Neural progenitor cell (in vitro differentiated cells): Measurements from ENCODE around the gene DHRS11.

Experiments used
- CTCF ChIP-seq: fragments of 200-600 bp; sonication (generic); IDR thresholded peaks from 2 replicates; pipeline ENCODE4 v1.5.1; 2017; ENCODE audit warnings: antibody characterized with exemption, mild to moderate bottlenecking
- EZH2 ChIP-seq: fragments of 200-600 bp; sonication (generic); IDR thresholded peaks from 2 replicates; pipeline ENCODE4 v1.6.1; 2017; ENCODE audit warnings: antibody characterized with exemption, mild to moderate bottlenecking, moderate library complexity

GRCh38 chr17:36612323-36612722, 20.6 kb downstream of the DHRS11 start:
- TF ChIP-seq CTCF (no peak), EZH2 (no peak)
